ENCODE results near the gene SLC24A3.

DNA sequence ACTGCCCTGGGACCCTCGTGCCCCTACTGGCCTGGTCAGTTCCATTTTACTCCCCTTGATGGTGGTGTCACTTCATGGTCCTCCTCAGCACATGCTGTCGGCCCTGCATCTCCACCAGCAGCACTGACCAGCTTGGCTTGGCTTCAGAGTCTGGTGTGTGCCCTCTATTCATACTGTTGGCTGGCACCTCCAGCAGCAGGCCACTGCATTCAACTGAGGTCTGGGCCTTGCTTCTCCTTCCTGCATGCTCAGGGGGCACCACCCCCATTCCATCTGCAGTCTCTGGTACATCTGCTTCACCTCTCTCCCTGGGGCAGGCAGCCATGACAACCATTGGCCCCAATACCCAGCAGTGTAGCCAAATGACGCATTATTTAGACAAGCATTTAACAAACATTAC, 155.9 kb downstream of the SLC24A3 start:
- TF ChIP-seq CTCF (IDR thresholded peaks at IDR 0.05; ENCODE audit: low read depth, low read length, poor library complexity, severe bottlenecking): no peak
- no peak for TF ChIP-seq EZH2phosphoT487 (IDR thresholded peaks at IDR 0.05; ENCODE audit: borderline replicate concordance, low read length)

Measured in DOHH2 (cell line).